Measurements from ENCODE around the gene CBX8. TPM values are rescaled to one million over a fixed set of nuclear protein-coding genes. Genes with fewer than 3 reads are reported as not detected.
A peak's percentile ranks its signal among the peaks of the same experiment; 100 is the strongest.

CBX8 gene
- total and polyA plus RNA-seq, 2 of the 13 experiments (the other 11 are each of a cell fraction or from before 2014, with no cell fraction given) = 0.34 to 12.6 TPM

GRCh38 chr17:79844869-79845600 lies 48.2 kb upstream of the CBX8 start (continued):
- TF ChIP-seq KDM4B (CRISPR knock-in tag; IDR thresholded peaks at IDR 0.05) = no peak; the same call in 1 of the 2 replicates
- TF ChIP-seq ZNF431 (CRISPR knock-in tag; IDR thresholded peaks at IDR 0.05; ENCODE audit: borderline replicate concordance, low read depth) = no peak
- no peak for TF ChIP-seq GPBP1L1 (CRISPR knock-in tag; IDR thresholded peaks at IDR 0.05)
- TF ChIP-seq ZNF354B (CRISPR knock-in tag; IDR thresholded peaks at IDR 0.05) = peak; percentile 36; the same call in 1 of the 2 replicates
- TF ChIP-seq ZNF710 (CRISPR knock-in tag; IDR thresholded peaks at IDR 0.05; ENCODE audit: borderline replicate concordance) = peak; percentile 84; the same call in 1 of the 2 replicates
- 0 out of 2 replicates have a peak, but pooled peaks have one; percentile 74 for TF ChIP-seq ZNF280B (CRISPR knock-in tag; IDR thresholded peaks at IDR 0.05; ENCODE audit: borderline replicate concordance)
- TF ChIP-seq ZNF33A (CRISPR knock-in tag; IDR thresholded peaks at IDR 0.05; ENCODE audit: borderline replicate concordance) = no peak
- no peak for TF ChIP-seq CREB3 (CRISPR knock-in tag; IDR thresholded peaks at IDR 0.05)
- TF ChIP-seq MAFF (IDR thresholded peaks at IDR 0.05; ENCODE audit: low read depth, low read length) = no peak
- TF ChIP-seq ZNF577 (CRISPR knock-in tag; IDR thresholded peaks at IDR 0.05; ENCODE audit: borderline replicate concordance, low read depth) = no peak
- TF ChIP-seq IRX3 (CRISPR knock-in tag; IDR thresholded peaks at IDR 0.05; ENCODE audit: borderline replicate concordance, low read depth) = peak; percentile 64; the same call in 1 of the 2 replicates
- peak; percentile 47; the same call in 1 of the 2 replicates for TF ChIP-seq ZNF30 (CRISPR knock-in tag; IDR thresholded peaks at IDR 0.05)
- peak; percentile 66 for TF ChIP-seq XRCC5 (optimal IDR thresholded peaks at IDR 0.05; ENCODE audit: low read length)
- TF ChIP-seq MBNL3 (CRISPR knock-in tag; conservative IDR thresholded peaks at IDR 0.05) = no peak
- TF ChIP-seq HNRNPL (IDR thresholded peaks at IDR 0.05; ENCODE audit: low read depth, low read length) = peak; percentile 92
- peak; percentile 41 for TF ChIP-seq CBX1 (IDR thresholded peaks at IDR 0.05; ENCODE audit: low read depth)
- no peak for TF ChIP-seq ZUFSP (CRISPR knock-in tag; IDR thresholded peaks at IDR 0.05; ENCODE audit: borderline replicate concordance)
- peak; percentile 90 for TF ChIP-seq UBTF (CRISPR knock-in tag; IDR thresholded peaks at IDR 0.05)

Data from HepG2 (cell line).